ENCODE data around the gene ITCH.

- TF ChIP-seq, protein P1, sequence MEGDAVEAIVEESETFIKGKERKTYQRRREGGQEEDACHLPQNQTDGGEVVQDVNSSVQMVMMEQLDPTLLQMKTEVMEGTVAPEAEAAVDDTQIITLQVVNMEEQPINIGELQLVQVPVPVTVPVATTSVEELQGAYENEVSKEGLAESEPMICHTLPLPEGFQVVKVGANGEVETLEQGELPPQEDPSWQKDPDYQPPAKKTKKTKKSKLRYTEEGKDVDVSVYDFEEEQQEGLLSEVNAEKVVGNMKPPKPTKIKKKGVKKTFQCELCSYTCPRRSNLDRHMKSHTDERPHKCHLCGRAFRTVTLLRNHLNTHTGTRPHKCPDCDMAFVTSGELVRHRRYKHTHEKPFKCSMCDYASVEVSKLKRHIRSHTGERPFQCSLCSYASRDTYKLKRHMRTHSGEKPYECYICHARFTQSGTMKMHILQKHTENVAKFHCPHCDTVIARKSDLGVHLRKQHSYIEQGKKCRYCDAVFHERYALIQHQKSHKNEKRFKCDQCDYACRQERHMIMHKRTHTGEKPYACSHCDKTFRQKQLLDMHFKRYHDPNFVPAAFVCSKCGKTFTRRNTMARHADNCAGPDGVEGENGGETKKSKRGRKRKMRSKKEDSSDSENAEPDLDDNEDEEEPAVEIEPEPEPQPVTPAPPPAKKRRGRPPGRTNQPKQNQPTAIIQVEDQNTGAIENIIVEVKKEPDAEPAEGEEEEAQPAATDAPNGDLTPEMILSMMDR (IDR thresholded peaks at IDR 0.05; ENCODE audit: borderline replicate concordance, extremely low read depth, low read length, poor library complexity, severe bottlenecking), result no peak
- TF ChIP-seq EZH2 (IDR thresholded peaks at IDR 0.05; ENCODE audit: borderline replicate concordance, low read depth, low read length, severe bottlenecking), result no peak
Observed at GRCh38 chr20:34410336-34410735, 47.3 kb downstream of the ITCH start.
